K562 (cell line): Measurements from ENCODE around the gene EHMT2. TPM values are rescaled to one million over a fixed set of nuclear protein-coding genes. Genes with fewer than 3 reads are reported as not detected.

Experiments used
- ATAC-seq: fragments of 200-7000 bp; cut with Tn5 transposase; 3 replicates; pipeline ENCODE4 v1.9.1; 2020; ENCODE audit warnings: moderate library complexity
- BruUV-seq: library from RNA; stranded (reverse); fragments of 400-500 nt; replicated peaks from 2 replicates; lab custom pipeline; 2021; lab: Mats Ljungman, UMichigan
- CTCF ChIA-PET: fragments of 300-600 bp; formaldehyde crosslinking; extraction: SDS; loops from one replicate; lab custom pipeline; 2021; ENCODE audit warnings: low intra/inter-chr PET ratio; lab: Yijun Ruan, JAX
- POLR2A ChIA-PET: fragments of 300-600, 350-650 bp; sonication (Branson Sonifier 250); formaldehyde crosslinking; extraction: SDS; loops from one replicate; lab custom pipeline; 2021; ENCODE audit warnings: antibody characterized with exemption, inconsistent platforms; lab: Yijun Ruan, JAX
- DNase-seq, 4 experiments: peaks; one replicate each; pipeline versions ENCODE4 v3.0.0 to v3.0.0-alpha.2; 2011 to 2018; ENCODE audit warnings: low spot score in 3 of 4, mixed read lengths in 3 of 4; ENCODE audit errors: extremely low read depth in 1 of 4
- FAIRE-seq: peaks from 2 replicates; lab custom pipeline; 2011; peaks lifted over from hg19 to GRCh38; lab: Jason Lieb, UNC
- H2AFZ ChIP-seq: 2 replicates; pipeline ENCODE4 v1.6.0; 2011; ENCODE audit warnings: low read depth, low read length, control low read depth, inconsistent platforms
- H3K27ac ChIP-seq: fragments of 200-600 bp; 3 replicates; pipeline ENCODE4 v1.8.0; 2011; ENCODE audit warnings: low read depth, mild to moderate bottlenecking, control low read depth, inconsistent platforms, low read length, moderate library complexity, mixed read lengths; ENCODE audit errors: extremely low read depth
- H3K27me3 ChIP-seq, 2 experiments: fragments of 300-600 bp in 1 of 2; 2 replicates in 1 of 2; 3 replicates in 1 of 2; pipeline versions ENCODE4 v1.6.0 to v1.8.0; 2011; ENCODE audit warnings: inconsistent platforms in 2 of 2, low read length in 2 of 2, mild to moderate bottlenecking in 1 of 2, mixed read lengths in 1 of 2, moderate library complexity in 1 of 2; ENCODE audit not compliant: control insufficient read depth in 2 of 2, insufficient read depth in 2 of 2
- H3K36me3 ChIP-seq: fragments of 300-600 bp; 3 replicates; pipeline ENCODE4 v1.8.0; 2011; ENCODE audit warnings: mild to moderate bottlenecking, low read length, inconsistent platforms; ENCODE audit not compliant: control insufficient read depth, insufficient read depth
- H3K4me1 ChIP-seq, 2 experiments: fragments of 200-600 bp in 1 of 2; replicated peaks in 1 of 2; 2 replicates in 1 of 2; 3 replicates in 1 of 2; pipeline versions ENCODE4 v1.5.1 to v1.8.0; 2011; ENCODE audit warnings: inconsistent platforms in 2 of 2, low read length in 2 of 2, mild to moderate bottlenecking in 1 of 2, mixed read lengths in 1 of 2, moderate library complexity in 1 of 2; ENCODE audit not compliant: control insufficient read depth in 2 of 2, insufficient read depth in 2 of 2
- H3K4me2 ChIP-seq: 2 replicates; pipeline ENCODE4 v1.6.1; 2011; ENCODE audit warnings: low read length, control low read depth, inconsistent platforms, mixed read lengths; ENCODE audit not compliant: insufficient read depth
- H3K4me3 ChIP-seq: fragments of 200-600 bp; sonication (generic), shearing (Covaris generic); 2 replicates; pipeline ENCODE4 v1.5.1; 2016; ENCODE audit warnings: control low read depth, inconsistent platforms
- H3K79me2 ChIP-seq: fragments of 200-600 bp; 3 replicates; pipeline ENCODE4 v1.8.0; 2011; ENCODE audit warnings: low read length, inconsistent platforms; ENCODE audit not compliant: control insufficient read depth, insufficient read depth
- H3K9ac ChIP-seq, 2 experiments: 2 replicates each; pipeline versions ENCODE4 v1.6.0 to v1.6.1; 2011; ENCODE audit warnings: low read depth in 2 of 2, low read length in 2 of 2, control low read depth in 1 of 2, inconsistent platforms in 1 of 2, mild to moderate bottlenecking in 1 of 2, mixed read lengths in 1 of 2; ENCODE audit not compliant: insufficient read depth in 1 of 2
- H3K9me1 ChIP-seq: one replicate; pipeline ENCODE4 v1.6.0; 2011; ENCODE audit warnings: inconsistent platforms, mild to moderate bottlenecking, low read length, moderate library complexity; ENCODE audit not compliant: control insufficient read depth, insufficient read depth
- H3K9me3 ChIP-seq: replicated peaks from 2 replicates; pipeline ENCODE4 v1.5.1; 2011; ENCODE audit warnings: low read depth, low read length, inconsistent platforms; ENCODE audit not compliant: control insufficient read depth, insufficient read depth
- H4K20me1 ChIP-seq: replicated peaks from 2 replicates; pipeline ENCODE4 v1.6.1; 2011; ENCODE audit warnings: low read length, inconsistent platforms, mixed read lengths; ENCODE audit not compliant: control insufficient read depth, insufficient read depth
- CCNT2 ChIP-seq: IDR thresholded peaks from 2 replicates; pipeline ENCODE4 v1.6.1; 2011; ENCODE audit warnings: borderline replicate concordance, low read depth, mild to moderate bottlenecking, moderate library complexity, mixed read lengths, low read length; ENCODE audit not compliant: insufficient read length; ENCODE audit errors: extremely low read depth
- ESRRB ChIP-seq: fragments of 250-450 bp; sonication (Bioruptor Pico); IDR thresholded peaks from 2 replicates; pipeline ENCODE4 v1.5.0; 2020; ENCODE audit warnings: mild to moderate bottlenecking, moderate library complexity, borderline replicate concordance
- MCM3 ChIP-seq: fragments of 450-650 bp; IDR thresholded peaks from 2 replicates; pipeline ENCODE4 v1.6.1; 2016
- MNT ChIP-seq, 2 experiments: fragments of 450-650 bp; conservative IDR thresholded peaks; 2 replicates each; pipeline ENCODE4 v1.6.1; 2017; ENCODE audit warnings: mild to moderate bottlenecking in 2 of 2, moderate library complexity in 2 of 2
- PML ChIP-seq: IDR thresholded peaks from 2 replicates; pipeline ENCODE4 v1.6.1; 2012; ENCODE audit warnings: low read length, inconsistent platforms
- POLR2G ChIP-seq: fragments of 200-400 bp; formaldehyde crosslinking; IDR thresholded peaks from 2 replicates; pipeline ENCODE4 v1.6.1; 2017; ENCODE audit warnings: low read depth, mild to moderate bottlenecking, antibody characterized with exemption, low read length, moderate library complexity
- RBFOX2 ChIP-seq: fragments of 200-400 bp; formaldehyde crosslinking; IDR thresholded peaks from 2 replicates; pipeline ENCODE4 v1.6.1; 2017; ENCODE audit warnings: low read depth, mild to moderate bottlenecking, low read length, moderate library complexity
- RCOR1 ChIP-seq, 2 experiments: IDR thresholded peaks; 2 replicates each; pipeline ENCODE4 v1.6.1; 2012; ENCODE audit warnings: low read depth in 2 of 2, low read length in 2 of 2, borderline replicate concordance in 1 of 2, improper control_type of control experiment in 1 of 2
- TAF15 ChIP-seq: fragments of 200-400 bp; formaldehyde crosslinking; IDR thresholded peaks from 2 replicates; pipeline ENCODE4 v1.6.1; 2017; ENCODE audit warnings: mild to moderate bottlenecking, low read depth, low read length, moderate library complexity
- WGBS: fragments of 100-300 bp; shearing (Covaris generic); methylation state at CpG from one replicate; pipeline ENCODE4 v1.1.6; 2016; ENCODE audit warnings: low coverage, mixed read lengths; ENCODE audit not compliant: insufficient coverage; ENCODE audit errors: missing lambda C conversion rate; 5-methylcytosine and 5-hydroxymethylcytosine counted together
- in situ Hi-C: fragments of 300-500 bp; cut with MboI; formaldehyde crosslinking; loops from 4 replicates; pipeline ENCODE4 v1.15.0; 2018; ENCODE audit warnings: inconsistent platforms, mixed read lengths
- intact Hi-C: fragments of 100-400 bp; cut with micrococcal nuclease; formaldehyde crosslinking; loops from 2 replicates; pipeline ENCODE4 v1.14.2; 2022
- polyA plus RNA-seq, 8 experiments: library from polyadenylated mRNA; depleted of rRNA in 4 of 8; stranded (reverse) in 5 of 8; unstranded in 3 of 8; fragments of >200 nt; fragmentation: Nextera tagmentation in 2 of 8; fragmentation: Illumina TruSeq in 1 of 8; extraction: Ambion mirVana in 2 of 8; extraction: Trizol in 1 of 8; gene quantifications; 2 replicates each; pipeline versions ENCODE4 v1.2.1 to v1.2.3, GENCODE V29; 2011 to 2014; ENCODE audit warnings: inconsistent platforms in 1 of 8, missing spikeins in 1 of 8
- total RNA-seq, 7 experiments: library from RNA; depleted of rRNA in 6 of 7; stranded (reverse); fragments of >200 nt in 6 of 7; fragmentation: Illumina TruSeq in 2 of 7; extraction: Trizol in 2 of 7; gene quantifications; 2 replicates each; pipeline versions ENCODE4 v1.2.1 to v1.2.3, GENCODE V29; 2011 to 2021; ENCODE audit warnings: low replicate concordance in 1 of 7

Gene EHMT2
- total and polyA plus RNA-seq, 9 of the 15 experiments (the other 6 are each of a cell fraction or from before 2014, with no cell fraction given) = 2.1 to 63.8 (median 38.5) TPM

- TF ChIP-seq CCNT2 (peak; percentile 37), TAF15 (0 out of 2 replicates have a peak, but pooled peaks have one; percentile 4), PML (peak; percentile 23; the same call in 1 of the 2 replicates), MNT (conservative IDR thresholded peaks at IDR 0.05) (no peak), MCM3 (no peak), RCOR1 (IDR thresholded peaks at IDR 0.05; ENCODE audit: borderline replicate concordance in 1 of 2, low read depth in 2 of 2, low read length in 2 of 2) (no peak), POLR2G (0 out of 2 replicates have a peak, but pooled peaks have one; percentile 18), RBFOX2 (peak; percentile 41; the same call in 1 of the 2 replicates), ESRRB (CRISPR knock-in tag) (no peak)
- DNase-seq = no peak
- no peaks in the 10 kb centered on the region for H3K9me3 ChIP-seq
- H3K4me2 ChIP-seq = no peak overlapping the region
- CTCF ChIA-PET = no interaction called here
- no peaks in the 10 kb centered on the region for H3K27me3 ChIP-seq
- POLR2A ChIA-PET = interaction anchor here (0.6 to 6.2 kb wide), 8 partner anchors 10 to 209 kb away, joined by 3 to 91 read pairs (median 8); partner anchors contain the start of genes GPANK1 and HSPA1B
- H3K9ac ChIP-seq = peak overlapping the region in 1 of 2 experiments; percentile 40; a peak in 2 of 4 replicates
- peaks cover 20% of the 10 kb centered on the region for H3K79me2 ChIP-seq
- 95% methylated on average over 13 of the region's 13 CpGs for WGBS
- no peak for FAIRE-seq
- no peak for ATAC-seq
- peaks cover 11 to 37% of the 10 kb centered on the region in 2 experiments; a peak in 4 of 5 replicates for H3K4me1 ChIP-seq
- no TSS peak for BruUV-seq
- intact Hi-C loops = no loop called here
- no peak overlapping the region for H3K27ac ChIP-seq
- H2AFZ ChIP-seq = no peak overlapping the region
- H3K9me1 ChIP-seq = peaks cover 9% of the 10 kb centered on the region
- H4K20me1 ChIP-seq = no peaks in the 10 kb centered on the region
- H3K4me3 ChIP-seq = no peak overlapping the region
- in situ Hi-C loops = loop anchor here (5.0 kb wide), 1 partner anchor 198 kb away; the partner anchor contains the start of genes C6orf47 and GPANK1
- H3K36me3 ChIP-seq = peaks cover 52% of the 10 kb centered on the region; the same call in 2 of the 3 replicates
Measured at GRCh38 chr6:31860349-31860748, 37.1 kb downstream of the EHMT2 start.
